Left cardiac atrium (tissue), 4 donors: ENCODE measurements around the gene OLFML2B. TPM values are rescaled to one million over a fixed set of nuclear protein-coding genes. Genes with fewer than 3 reads are reported as not detected.
A peak's percentile ranks its signal among the peaks of the same experiment; 100 is the strongest.
"Not testable (repeated sequence)": the region's sequence is repeated elsewhere in the genome, so short reads cannot be mapped to it uniquely, and the experiment has no call there.

Experiments
- ATAC-seq, 2 donors: fragments of 200-7000 bp; cut with Tn5 transposase; one replicate each; pipeline ENCODE4 v1.9.1; 2020; ENCODE audit warnings: mild to moderate bottlenecking in 2 of 2, moderate library complexity in 2 of 2
- DNase-seq: peaks from one replicate; pipeline ENCODE4 v3.0.0-alpha.2; 2020
- intact Hi-C, 2 donors: fragments of 100-400 bp; cut with DNase I; formaldehyde crosslinking; loops; one replicate each; pipeline versions ENCODE4 v1.14.1 to v1.15.1; 2022 to 2023
- long read RNA-seq: library from polyadenylated mRNA; unstranded; transcript quantifications from one replicate; pipeline ENCODE4 v2.0.0, GENCODE V29; 2021
- total RNA-seq, 2 donors: library from RNA; stranded (reverse); fragmentation: NEBNext Ultra II Directional; extraction: Animal tissue kit (Norgen Biotek cat#: 25700); gene quantifications; one replicate each; pipeline ENCODE4 v1.2.1, GENCODE V29; 2021
- donor health status: DM: no; HTN: yes; CAD: no.
- donor health status: DM: no; HTN: yes; CAD: no; lungs with severe emphysema.
- donor health status: DM: yes; HTN: yes; CAD: no.
- donor health status: Dilated cardiomyopathy.

OLFML2B gene
- 10 to 100 TPM in 1 of 2 donors, 1 to 10 TPM in 1; 5.8 to 11.4 TPM for total RNA-seq
- long read RNA-seq, partial matches to known transcripts = 0 of 2 reads
- long read RNA-seq, other reads (novel, unspliced or antisense) = 0 of 2 reads

DNA sequence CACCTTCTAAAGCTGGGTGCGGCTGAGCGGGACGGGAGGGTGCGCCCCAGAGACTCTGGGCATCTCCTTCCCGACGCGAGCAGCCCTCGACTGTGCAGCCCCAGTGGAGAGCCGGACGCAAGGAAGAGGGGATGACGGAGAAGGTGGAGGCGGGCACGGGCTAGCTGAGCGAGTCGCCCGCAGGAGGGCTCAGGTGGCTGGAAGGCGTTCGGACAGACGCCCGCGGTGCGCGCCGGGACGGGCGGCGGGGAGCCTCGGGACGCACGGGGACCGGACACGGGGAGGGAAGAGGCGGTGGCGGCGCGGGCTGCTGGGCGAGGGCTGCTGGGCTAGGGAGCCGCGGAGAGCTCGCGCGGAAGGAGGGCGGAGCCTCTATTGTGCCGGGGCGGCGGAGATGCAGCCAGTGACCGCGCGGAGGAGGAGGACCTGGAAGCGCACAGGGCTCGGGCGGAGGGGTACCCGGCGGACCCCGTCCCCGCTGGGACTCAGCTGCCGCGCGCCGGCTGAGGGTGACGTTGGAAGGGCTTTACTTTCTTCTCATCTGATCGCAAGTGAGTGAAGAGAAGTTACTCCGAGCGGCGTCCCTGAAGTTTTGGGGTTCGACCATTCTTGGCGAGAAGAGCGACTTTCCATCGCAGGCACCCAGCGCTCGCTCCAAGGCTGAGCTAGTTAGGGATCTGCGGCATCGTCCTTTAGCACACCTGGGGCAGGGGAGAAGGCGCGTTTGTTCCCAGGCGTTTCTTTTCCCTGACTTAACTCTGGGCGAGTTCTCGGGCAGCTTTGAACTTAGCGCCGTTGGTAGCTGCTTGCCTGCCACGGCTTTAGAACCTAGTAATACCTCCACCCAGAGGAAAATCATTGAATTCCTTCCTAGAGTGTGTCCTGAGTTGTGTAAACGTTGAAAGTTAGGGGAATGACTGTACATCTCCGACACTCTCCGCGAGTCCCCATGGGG, at the start of gene OLFML2B:
TSS of gene OLFML2B (minus strand) at position 323 of the 955 bp plus-strand sequence. CDS start 439 bp downstream, outside the sequence.
- intact Hi-C loops = loop anchor here in 1 of 2 donors (10.0 kb wide), 1 partner anchor 139 kb away; no protein-coding TSS in a partner anchor
- ATAC-seq (peak; percentile 87 to 94), DNase-seq (peak; percentile 79)

DNA sequence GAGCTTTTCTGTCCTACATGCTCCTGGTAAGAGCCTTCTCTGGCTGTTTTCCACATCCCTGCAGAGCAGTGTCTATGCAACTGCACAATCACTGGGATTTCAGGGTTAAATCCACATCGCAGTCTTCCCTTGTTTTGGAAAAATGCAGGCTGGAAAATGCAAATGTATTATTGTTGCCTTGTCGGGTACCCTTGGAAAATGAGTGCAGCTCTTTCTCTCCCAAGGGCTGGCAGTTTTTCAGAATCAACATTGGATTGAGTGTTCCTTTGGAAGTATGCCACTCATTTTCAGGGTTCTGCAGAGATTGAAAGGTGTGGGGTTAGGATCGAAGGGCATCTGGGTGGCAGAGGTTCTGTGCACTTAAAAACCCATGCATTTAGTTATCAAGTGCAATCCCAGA, 49.1 kb upstream of the OLFML2B start:
- intact Hi-C loops = no loop called here
- DNase-seq (no peak), ATAC-seq (no peak)

DNA sequence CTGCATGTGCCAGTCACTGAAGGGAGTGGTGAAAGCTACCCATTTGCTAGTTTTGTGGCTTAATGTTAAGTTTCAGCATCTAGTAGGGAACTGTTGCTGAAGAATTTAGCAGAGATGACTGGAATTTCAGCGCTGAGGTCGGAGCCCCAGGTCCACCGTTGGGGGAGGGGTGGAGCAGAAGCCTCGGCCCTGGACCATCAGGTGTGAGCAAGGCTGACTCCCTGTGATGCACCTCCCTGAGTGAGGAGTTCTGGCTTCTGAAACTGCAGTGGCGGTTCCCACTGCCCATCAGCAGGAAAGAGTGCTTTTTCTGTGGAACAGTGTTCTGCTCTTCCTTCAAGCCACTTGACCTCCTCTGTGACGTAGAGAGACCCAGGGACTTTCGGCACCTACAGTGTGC, 47.2 kb upstream of the OLFML2B start:
- DNase-seq (no peak), ATAC-seq (peak in 1 of 2 donors; percentile 9)
- intact Hi-C loops = no loop called here

DNA sequence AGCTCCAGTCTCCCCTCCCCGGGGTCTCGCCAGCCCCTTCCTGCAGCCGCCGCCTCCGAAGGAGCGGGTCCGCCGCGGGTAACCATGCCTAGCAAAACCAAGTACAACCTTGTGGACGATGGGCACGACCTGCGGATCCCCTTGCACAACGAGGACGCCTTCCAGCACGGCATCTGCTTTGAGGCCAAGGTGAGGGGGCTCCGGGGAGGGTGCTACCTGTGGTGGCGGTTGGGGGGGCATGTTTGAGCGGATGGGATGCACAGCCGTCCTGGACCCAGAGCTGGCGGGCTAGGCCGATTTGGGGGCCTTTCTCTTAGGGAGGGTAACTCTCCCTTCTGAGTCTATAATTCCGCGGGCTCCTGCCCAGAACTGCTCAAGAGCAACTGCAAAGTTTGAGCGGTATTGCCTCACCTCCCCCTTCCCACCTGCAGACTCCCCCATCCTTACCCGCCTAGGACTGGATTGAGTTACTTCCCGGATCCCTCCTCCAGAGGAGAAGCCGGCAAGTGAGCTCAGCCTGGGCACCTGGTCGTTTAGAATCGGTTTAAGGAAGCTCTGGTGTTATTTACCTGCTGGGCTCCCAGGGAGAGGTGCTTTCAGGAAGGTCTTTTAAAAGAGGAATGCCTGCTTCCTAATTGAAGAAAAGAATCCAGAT, 46.6 kb upstream of the OLFML2B start:
- DNase-seq (no peak), ATAC-seq (peak; percentile 24 to 47)
- intact Hi-C loops = no loop called here

DNA sequence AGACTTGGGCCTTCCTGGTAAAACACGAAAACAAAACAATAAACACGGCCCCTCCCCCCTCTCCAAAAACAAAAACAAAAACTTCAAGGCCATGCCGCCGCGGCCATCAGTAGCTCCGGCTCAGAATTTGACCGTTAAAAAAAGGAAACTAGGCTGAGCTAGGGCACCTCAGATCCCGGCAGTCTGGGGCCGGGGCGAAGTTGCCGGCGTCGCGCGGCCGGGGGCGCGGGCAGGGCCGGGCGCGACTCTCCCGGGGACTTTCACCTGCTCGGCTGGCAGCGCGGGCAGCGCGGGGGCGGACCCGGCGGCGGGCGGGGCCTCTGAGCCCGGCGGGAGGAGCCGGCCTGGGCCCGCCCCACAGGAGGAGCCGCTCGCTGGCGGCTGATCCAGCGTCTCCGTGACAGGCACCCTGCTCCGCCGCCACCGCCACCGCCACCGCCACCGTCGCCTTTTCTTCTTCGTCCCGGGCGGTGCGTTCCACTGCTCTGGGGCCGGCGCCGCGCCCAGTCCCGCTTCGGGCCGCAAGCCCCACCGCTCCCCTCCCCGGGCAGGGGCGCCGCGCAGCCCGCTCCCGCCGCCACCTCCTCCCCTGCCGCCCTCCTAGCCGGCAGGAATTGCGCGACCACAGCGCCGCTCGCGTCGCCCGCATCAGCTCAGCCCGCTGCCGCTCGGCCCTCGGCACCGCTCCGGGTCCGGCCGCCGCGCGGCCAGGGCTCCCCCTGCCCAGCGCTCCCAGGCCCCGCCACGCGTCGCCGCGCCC, 45.8 kb upstream of the OLFML2B start, which contains the start of gene NOS1AP:
TSS of gene NOS1AP (plus strand) at position 358 of the 760 bp plus-strand sequence. CDS start 487 bp downstream, outside the sequence.
- DNase-seq = peak; percentile 85
- intact Hi-C loops = no loop called here
- peak; percentile 98 to 99 for ATAC-seq

DNA sequence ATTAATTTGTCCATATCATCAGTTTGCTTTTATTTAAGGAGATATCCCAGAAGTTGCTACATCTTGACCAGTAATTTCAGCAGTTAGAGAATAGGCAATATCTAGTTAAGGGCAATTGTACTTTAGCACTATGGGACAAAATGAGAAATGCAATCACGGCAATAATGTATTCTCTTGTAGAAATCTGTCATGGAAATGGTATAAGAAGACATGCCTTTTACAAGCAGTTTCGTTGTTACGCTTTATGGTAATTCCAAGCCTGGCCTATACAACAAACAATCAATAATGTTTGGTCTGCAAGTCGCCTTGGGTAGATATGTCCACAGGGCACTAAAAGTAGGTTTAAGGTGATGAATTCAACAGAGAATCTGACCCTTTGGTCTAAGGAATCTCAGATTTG, 44.6 kb upstream of the OLFML2B start:
- DNase-seq (no peak), ATAC-seq (no peak)
- intact Hi-C loops = no loop called here

DNA sequence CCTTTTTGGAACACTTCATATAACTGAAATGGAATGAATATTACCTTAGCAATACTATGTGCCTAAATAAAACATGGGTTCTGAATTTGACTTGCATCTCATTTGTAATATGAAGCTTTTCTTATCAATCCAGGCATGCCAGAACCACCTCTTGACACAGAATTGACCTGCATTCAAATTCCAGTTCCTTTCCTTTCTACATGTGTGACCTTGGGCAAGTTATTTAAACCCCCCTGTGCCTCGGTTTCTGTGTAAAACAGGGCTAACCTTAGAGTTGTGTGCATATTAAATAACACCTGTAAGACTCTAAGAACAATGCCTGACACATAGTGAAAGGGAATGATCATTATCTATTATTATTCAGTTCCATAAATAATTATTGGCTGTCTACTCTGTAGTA, 43.8 kb upstream of the OLFML2B start:
- DNase-seq = no peak
- ATAC-seq = no peak
- intact Hi-C loops = no loop called here

DNA sequence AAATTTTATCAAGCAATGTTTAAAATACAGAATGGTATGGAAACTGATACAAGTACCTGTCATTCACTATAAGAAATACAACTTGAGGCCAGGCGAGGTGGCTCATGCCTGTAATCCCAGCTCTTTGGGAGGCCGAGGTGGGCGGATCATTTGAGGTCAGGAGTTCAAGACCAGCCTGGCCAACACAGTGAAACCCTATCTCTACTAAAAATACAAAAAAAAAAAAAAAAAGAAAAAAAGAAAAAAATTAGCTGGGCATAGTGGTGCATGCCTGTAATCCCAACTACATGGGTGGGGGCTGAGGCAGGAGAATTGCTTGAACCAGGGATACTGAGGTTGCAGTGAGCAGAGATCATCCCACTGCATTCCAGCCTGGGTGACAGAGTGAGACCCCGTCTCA, 43.2 kb upstream of the OLFML2B start:
- intact Hi-C loops, ATAC-seq, DNase-seq: not testable (repeated sequence)

DNA sequence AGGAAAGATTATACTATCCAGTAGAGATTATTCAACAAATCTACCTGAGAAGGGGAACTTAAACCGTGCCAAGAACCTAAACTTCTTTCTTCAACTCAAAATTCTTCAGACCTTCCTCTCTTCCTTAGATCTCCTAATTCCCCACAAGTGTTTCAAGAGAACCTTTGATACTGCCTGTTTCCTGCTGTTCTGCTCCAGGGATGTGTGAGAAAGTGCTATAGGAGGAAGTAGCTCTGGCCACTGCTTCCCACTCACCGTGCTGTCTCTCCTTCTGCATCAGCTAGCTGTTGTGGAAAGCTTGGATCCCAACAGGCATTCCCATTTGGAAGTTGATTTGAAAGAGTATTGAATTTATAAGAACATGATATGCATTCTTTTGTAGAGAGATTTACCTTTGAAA, 41.3 kb upstream of the OLFML2B start:
- ATAC-seq (no peak), DNase-seq (no peak)
- intact Hi-C loops = no loop called here

DNA sequence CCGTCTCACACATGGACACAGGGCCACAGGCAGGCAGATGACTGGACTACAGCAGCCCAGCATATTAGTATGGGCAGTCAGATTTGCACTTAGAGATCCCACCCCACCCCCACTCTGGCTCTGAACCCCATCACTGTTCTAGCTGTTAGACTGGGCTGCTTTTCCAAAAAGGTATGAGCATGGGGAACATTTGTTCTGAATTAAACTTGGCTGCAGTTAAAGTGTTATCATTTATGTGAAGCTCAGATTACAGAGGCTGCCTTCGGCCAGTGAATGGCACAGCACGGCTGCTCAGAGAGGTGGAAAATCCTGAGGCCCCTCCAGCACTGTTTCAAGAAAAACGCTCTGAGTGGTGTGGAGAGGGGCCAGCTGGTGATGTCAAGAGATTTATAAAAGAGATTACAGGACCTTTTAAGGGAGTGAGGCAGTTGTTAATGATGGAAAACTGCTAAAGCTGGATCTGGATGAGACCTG, 38.9 kb upstream of the OLFML2B start:
- intact Hi-C loops = no loop called here
- DNase-seq (peak; percentile 22), ATAC-seq (peak; percentile 79 to 84)

DNA sequence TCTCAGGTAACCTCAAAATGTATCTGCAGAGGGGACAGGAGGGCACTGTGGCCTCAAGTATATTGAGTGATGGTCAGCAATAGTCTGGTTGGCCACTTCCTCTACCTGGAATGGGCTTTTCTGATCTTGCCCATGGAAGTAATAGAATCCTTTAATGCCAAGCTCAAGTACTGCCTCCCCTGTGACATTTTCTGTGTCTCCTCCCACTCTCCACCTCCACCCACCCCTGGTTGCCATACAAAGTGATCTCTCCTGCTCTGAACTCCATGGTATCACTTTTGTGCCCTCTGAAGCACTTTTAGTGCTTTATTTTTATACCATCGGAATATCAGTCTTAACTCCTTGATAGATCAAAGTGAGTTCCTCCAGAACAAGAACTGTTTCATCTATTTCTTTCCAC, 36.6 kb upstream of the OLFML2B start:
- intact Hi-C loops = no loop called here
- no peak for ATAC-seq
- DNase-seq = no peak

DNA sequence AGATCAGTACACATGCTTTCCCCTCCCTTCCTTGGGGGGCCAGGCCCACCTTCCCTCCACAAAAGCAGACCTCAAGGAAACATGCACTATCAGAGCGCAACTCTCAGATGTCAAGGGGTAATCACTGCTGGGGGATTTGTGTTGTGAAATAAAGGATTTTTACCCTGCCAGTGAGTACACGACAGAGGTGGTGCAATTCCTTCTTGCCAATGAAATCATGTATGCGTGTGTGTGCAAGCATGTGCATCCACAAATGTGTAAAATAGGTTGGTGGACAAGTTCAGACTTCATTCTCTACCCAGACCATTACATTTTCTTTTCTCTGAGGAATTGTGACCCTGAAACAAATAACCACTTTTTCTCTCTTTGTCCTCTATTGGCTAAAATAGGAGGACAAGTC, 36.1 kb upstream of the OLFML2B start:
- intact Hi-C loops = loop anchor here in 1 of 2 donors (5.0 to 10.0 kb wide), 2 partner anchors 215 to 333 kb away; no protein-coding TSS in a partner anchor
- DNase-seq (no peak), ATAC-seq (no peak)

DNA sequence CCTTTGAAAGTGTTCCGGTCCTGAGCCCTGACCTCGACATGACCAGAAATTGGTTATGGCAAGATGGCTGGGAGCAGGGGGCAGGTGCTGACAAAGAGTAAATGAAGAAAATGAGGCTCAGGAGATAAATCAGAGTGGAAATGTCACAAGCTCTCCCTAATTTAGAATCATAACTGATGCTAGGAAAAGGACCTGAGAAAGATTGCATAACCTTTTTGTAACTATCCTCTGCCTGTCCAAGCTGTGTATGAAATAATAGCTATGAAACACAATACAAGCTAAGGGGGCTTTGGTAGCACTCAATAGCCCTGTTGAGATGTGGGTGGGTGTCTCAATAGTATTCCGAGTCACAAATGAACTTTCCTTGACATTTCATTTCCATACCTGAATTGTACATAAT, 32.9 kb upstream of the OLFML2B start:
- no peak for DNase-seq
- ATAC-seq = no peak
- intact Hi-C loops = loop anchor here (1.0 to 10.0 kb wide), 4 partner anchors 218 to 336 kb away; no protein-coding TSS in a partner anchor

DNA sequence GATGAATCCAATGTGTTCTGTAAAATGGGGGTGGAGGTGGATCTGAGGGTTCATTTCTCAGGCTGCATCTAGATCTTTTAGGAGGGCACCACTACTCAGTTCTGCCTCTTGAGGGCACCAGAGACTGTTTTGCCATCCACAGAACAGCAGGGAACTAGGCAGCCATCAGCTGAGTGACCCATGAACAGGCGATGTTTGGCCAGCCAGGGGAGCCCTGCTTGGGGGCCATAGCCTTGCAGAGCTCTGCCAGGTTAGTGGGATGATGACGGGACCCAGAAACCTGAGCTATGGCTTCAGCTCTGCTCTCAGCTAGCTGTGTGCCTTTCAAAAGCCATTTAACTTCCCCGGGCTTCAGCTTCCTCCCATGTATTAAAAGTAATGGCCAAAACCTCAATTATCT, 32.4 kb upstream of the OLFML2B start:
- ATAC-seq (peak; percentile 95 to 96), DNase-seq (peak; percentile 56)
- intact Hi-C loops = loop anchor here (1.0 to 10.0 kb wide), 4 partner anchors 219 to 336 kb away; no protein-coding TSS in a partner anchor

DNA sequence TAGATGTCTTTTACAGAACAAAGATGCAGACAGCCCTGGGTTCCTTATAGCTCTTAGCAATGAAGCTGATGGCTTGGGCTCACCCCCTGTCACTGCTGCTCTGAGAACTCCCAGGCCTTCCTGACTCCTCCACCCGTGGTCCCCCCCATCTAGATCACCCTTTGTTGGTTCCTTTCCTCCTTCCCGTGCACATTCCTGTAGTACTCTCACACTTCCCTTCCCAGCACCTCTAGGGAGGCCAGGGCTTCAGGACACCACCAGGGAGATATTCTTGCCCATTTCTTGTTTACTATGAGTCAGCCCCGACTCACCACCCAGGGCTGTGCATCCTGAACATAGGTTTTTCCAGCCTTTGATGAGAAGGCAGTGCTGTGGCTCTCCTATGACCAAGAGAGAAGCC, 31.4 kb upstream of the OLFML2B start:
- intact Hi-C loops = loop anchor here in 1 of 2 donors (5.0 to 10.0 kb wide), 2 partner anchors 220 to 337 kb away; no protein-coding TSS in a partner anchor
- DNase-seq (no peak), ATAC-seq (peak in 1 of 2 donors; percentile 54)

DNA sequence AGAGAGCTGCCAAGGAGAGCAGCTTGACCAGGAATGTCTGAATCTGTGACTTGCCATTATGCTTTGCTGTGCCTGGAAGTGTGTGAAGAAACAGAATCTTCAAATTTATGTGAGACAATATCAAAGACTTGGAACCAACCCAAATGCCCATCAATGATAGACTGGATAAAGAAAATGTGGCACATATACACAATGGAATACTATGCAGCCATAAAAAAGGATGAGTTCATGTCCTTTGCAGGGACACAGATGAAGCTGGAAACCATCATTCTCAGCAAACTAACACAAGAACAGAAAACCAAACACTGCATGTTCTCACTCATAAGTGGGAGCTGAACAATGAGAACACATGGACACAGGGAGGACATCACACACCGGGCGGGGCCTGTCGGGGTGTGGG, 30.3 kb upstream of the OLFML2B start:
- DNase-seq, ATAC-seq: not testable (repeated sequence)
- intact Hi-C loops = loop anchor here in 1 of 2 donors (10.0 kb wide), 1 partner anchor 221 kb away; no protein-coding TSS in a partner anchor

DNA sequence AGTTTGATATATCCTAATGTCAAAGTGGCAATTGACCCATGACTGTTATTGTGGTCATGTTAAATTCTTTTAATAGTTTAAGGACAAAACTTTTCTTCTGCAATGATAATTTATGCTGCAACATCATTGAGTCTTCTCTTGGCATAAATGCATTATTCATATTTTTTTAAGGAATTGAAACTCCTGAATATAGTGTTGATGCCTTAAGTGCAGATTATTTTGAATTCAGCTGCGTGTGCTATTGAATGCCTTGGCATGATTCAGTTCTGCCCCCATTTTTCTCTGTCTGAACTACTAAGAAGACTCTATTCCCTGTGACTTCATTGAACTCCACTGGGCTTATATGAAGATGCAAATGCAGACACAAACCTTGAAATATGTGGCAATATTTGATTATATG, 23.3 kb upstream of the OLFML2B start:
- ATAC-seq = no peak
- intact Hi-C loops = no loop called here
- DNase-seq = no peak

DNA sequence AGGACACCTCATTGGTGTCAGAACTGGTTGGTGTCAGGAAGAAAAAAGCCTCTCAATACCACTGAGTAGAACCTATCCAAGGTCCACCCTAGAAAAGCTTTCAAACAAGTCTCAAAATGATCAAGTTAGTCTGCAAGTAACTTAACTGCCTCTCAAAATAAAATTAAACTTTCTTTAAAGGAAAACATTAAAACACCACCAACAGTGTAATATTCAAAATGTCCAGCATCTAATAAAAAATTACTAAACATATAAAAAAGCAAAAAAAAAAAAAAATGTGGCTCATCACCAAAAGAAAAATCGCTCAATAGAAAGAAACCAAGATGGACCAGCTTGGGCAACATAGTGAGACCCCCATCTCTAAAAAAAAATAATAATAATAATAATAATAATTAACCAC, 18.7 kb upstream of the OLFML2B start:
- intact Hi-C loops = no loop called here
- ATAC-seq = no peak
- DNase-seq = no peak

DNA sequence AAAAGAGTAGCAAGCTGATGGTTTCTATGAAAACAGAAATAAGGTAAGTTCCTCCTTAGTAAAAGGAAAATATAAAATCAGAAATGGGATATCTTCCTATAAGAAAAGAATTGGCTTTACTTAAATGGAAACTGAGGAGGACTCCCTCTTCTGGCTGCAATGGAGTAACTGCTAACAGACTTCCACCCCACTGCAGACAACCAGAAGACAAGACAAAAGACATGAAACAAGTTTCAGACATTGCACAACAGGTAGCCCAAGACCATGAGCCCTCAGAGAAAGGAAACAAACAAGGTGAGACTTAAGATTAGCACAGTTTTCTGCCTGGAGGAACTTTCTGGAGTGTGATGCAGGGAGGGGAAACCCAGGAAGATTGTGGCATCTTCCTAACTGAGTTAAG, 17.0 kb upstream of the OLFML2B start:
- no peak for DNase-seq
- ATAC-seq = no peak
- intact Hi-C loops = no loop called here
